Measurements from ENCODE around the gene SYNGR2.
A peak's percentile ranks its signal among the peaks of the same experiment; 100 is the strongest.

Gene SYNGR2

GRCh38 chr17:78204387-78205123 lies 36.2 kb downstream of the SYNGR2 start:
- DNase-seq (ENCODE audit: low spot score) = no peak

DNA sequence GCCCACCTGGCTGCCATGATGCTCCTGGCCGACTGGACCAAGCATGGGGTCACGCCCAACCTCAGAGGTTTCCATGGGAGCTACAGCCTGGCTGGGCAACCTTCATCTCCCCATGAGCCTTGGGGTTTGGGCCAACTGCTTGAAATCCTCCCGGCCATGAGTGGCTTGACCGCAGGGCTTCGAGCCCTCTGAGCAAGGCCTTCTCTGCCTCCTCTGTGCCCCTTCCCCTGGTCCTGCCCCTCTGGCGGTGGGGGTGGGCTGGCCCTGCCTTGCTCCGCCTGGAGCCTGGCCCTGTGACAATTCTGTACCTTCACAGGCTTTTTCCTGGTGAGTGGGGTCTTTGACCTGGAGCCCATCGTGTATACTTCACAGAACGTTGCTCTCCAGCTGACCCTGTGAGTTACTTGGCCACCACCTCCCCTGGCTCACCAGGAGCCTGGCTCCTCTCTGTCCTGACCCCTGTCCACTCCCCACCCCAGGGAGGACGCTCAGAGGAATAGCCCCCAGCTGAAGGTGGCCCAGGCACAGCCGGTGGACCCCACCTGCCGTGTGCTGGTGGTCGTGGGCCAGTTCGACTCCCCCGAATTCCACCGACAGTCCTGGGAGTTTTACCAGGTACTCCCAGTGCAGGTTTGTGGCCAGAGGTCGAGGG lies 36.9 kb downstream of the SYNGR2 start:
- DNase-seq (ENCODE audit: low spot score) = no peak

DNA sequence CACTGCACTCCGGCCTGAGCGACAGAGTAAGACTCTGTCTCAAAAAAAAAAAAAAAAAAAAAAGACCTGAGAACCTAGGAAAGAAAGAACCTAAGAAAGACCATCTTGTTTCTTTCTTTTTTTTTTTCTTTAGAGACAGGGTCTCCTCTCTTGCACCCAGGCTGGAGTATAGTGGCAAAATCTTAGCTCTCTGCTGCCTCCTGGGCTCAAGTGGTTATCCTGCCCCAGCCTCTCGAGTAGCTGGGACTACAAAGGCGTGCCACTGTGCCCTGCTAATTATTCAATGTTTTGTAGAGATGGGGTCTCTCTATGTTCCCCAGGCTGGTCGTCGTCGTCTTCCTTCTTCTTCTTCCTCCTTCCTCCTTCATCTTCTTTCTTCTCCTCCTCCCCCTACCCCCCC lies 37.9 kb downstream of the SYNGR2 start:
- no peak for DNase-seq (ENCODE audit: low spot score)

DNA sequence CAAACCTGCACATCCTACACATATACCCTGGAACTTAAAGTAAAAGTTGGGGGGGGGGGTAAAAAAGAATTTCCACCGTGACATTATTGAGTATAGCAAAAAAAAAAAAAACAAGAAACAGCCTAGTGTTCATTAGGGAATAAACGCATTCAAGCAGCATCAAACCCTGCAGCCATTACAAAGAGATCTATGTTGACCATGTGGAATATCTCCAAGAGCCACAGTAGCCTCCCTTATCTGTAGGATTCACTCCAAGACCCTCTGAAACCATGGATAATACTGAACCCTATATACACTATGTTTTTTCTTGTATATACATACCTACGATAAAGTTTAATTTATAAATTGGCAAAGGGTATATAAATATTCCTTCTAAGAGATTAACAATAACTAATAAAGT lies 40.1 kb downstream of the SYNGR2 start:
- no peak for DNase-seq (ENCODE audit: low spot score)

- no peak for DNase-seq (ENCODE audit: low spot score)
Observed at GRCh38 chr17:78210111-78210510, 41.7 kb downstream of the SYNGR2 start.

GRCh38 chr17:78211032-78211431 lies 42.7 kb downstream of the SYNGR2 start:
- no peak for DNase-seq (ENCODE audit: low spot score)

DNA sequence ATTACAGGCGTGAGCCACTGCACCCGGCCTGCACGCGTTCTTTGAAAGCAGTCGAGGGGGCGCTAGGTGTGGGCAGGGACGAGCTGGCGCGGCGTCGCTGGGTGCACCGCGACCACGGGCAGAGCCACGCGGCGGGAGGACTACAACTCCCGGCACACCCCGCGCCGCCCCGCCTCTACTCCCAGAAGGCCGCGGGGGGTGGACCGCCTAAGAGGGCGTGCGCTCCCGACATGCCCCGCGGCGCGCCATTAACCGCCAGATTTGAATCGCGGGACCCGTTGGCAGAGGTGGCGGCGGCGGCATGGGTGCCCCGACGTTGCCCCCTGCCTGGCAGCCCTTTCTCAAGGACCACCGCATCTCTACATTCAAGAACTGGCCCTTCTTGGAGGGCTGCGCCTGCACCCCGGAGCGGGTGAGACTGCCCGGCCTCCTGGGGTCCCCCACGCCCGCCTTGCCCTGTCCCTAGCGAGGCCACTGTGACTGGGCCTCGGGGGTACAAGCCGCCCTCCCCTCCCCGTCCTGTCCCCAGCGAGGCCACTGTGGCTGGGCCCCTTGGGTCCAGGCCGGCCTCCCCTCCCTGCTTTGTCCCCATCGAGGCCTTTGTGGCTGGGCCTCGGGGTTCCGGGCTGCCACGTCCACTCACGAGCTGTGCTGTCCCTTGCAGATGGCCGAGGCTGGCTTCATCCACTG lies 45.8 kb downstream of the SYNGR2 start, which contains the start of gene BIRC5:
BIRC5 (plus strand) TSS at position 238 of the 690 bp plus-strand sequence; CDS start at position 302, 64 bp downstream.
- peak; percentile 89 for DNase-seq (ENCODE audit: low spot score)

GRCh38 chr17:78214706-78215061 lies 46.3 kb downstream of the SYNGR2 start:
- no peak for DNase-seq (ENCODE audit: low spot score)

- DNase-seq (ENCODE audit: low spot score) = no peak
Observed at GRCh38 chr17:78219396-78220150, 51.2 kb downstream of the SYNGR2 start.

Data from CD4-positive, alpha-beta T cell treated with Interleukin-2 at 100 ng/mL for 4 hours (primary cell).